Thymus (tissue), 11 donors: Measurements from ENCODE around the gene IL34. TPM values are rescaled to one million over a fixed set of nuclear protein-coding genes. Genes with fewer than 3 reads are reported as not detected.
"Not testable (repeated sequence)": the region's sequence is repeated elsewhere in the genome, so short reads cannot be mapped to it uniquely, and the experiment has no call there.

ENCODE experiments used
- DNase-seq, 9 donors: peaks; one replicate each; pipeline ENCODE4 v3.0.0-alpha.2; 2013; ENCODE audit warnings: low spot score in 9 of 9, low read depth in 6 of 9, missing footprints in 1 of 9
- H3K27ac ChIP-seq, 2 donors: one replicate each; pipeline ENCODE4 v1.5.1; 2013; ENCODE audit warnings: control low read depth in 1 of 2, low read depth in 1 of 2, low read length in 1 of 2, mild to moderate bottlenecking in 1 of 2, moderate library complexity in 1 of 2
- H3K27me3 ChIP-seq, 2 donors: one replicate each; pipeline ENCODE4 v1.5.1; 2013; ENCODE audit warnings: low read length in 1 of 2; ENCODE audit not compliant: control insufficient read depth in 2 of 2, insufficient read depth in 1 of 2
- H3K36me3 ChIP-seq, 2 donors: one replicate each; pipeline ENCODE4 v1.5.1; 2013; ENCODE audit warnings: low read length in 1 of 2, mild to moderate bottlenecking in 1 of 2, moderate library complexity in 1 of 2; ENCODE audit not compliant: control insufficient read depth in 2 of 2, insufficient read depth in 2 of 2
- H3K4me1 ChIP-seq, 2 donors: one replicate each; pipeline ENCODE4 v1.5.1; 2013; ENCODE audit warnings: low read length in 2 of 2; ENCODE audit not compliant: control insufficient read depth in 2 of 2, insufficient read depth in 2 of 2
- H3K4me3 ChIP-seq, 2 donors: one replicate each; pipeline ENCODE4 v1.5.1; 2013; ENCODE audit warnings: low read length in 2 of 2, control low read depth in 1 of 2, mild to moderate bottlenecking in 1 of 2
- H3K9me3 ChIP-seq, 2 donors: one replicate each; pipeline ENCODE4 v1.5.1; 2013; ENCODE audit warnings: low read length in 1 of 2, mild to moderate bottlenecking in 1 of 2; ENCODE audit not compliant: control insufficient read depth in 2 of 2, insufficient read depth in 1 of 2
- WGBS: extraction: QIAGEN DNeasy Blood & Tissue Kit; methylation state at CpG from one replicate; pipeline ENCODE4 v1.1.7; 2013; 5-methylcytosine and 5-hydroxymethylcytosine counted together
- polyA plus RNA-seq: library from polyadenylated mRNA; stranded (reverse); fragments of 200-250 nt; gene quantifications from one replicate; pipeline ENCODE4 v1.2.3, GENCODE V29; 2013
- total RNA-seq: library from RNA; stranded (reverse); fragments of 120-200 nt; gene quantifications from one replicate; pipeline ENCODE4 v1.2.4, GENCODE V29; 2013
- donor health status: healthy.

Gene IL34
- total and polyA plus RNA-seq, 2 donors = 4.7 to 10.1 TPM

- no peak for DNase-seq
- Histone ChIP-seq H3K4me1 (no peaks in the 10 kb centered on the region), H3K27me3 (no peaks in the 10 kb centered on the region), H3K4me3 (no peak overlapping the region), H3K27ac (no peak overlapping the region), H3K9me3 (no peaks in the 10 kb centered on the region), H3K36me3 (no peaks in the 10 kb centered on the region)
- WGBS = 94% methylated on average over 3 of the region's 3 CpGs
These were observed 18.7 kb upstream of the IL34 start for GRCh38 chr16:70627696-70628095.

DNA sequence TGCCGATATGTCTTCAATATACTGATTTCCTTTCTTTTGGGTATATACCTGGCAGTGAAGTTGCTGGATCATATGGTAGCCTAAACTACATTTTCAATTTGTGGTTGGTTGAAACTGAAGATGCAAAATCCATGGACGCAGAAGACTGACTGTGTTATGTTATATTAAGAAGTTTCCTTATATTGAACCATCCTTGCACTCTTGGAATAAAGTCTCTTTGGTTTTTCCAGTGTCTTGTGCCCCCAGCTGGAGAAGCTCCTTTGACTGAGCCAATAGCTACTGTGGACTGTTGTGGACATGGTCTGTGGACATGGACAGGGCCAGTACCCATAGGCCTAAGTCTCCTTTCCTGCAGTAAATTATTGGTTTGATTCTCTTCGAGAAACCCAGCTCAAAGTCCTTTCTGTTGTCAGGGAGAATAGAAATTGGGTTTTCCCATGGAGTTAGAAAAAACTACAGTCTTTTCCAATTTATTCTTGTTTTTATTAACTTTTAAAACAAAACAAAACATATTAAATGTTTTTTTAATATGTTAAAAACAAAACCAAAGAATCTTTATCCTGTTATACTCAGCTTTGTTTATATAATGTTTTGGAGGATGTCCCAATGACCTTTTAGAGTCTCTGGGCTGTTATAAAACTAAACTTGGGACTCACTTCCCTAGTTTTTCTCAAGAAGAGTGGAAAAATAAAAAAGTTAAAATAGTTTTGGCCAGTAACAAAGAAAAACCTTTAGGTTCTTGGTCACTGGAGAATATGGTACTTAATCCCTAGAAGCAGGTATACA lies 15.2 kb upstream of the IL34 start:
- no peak overlapping the region for H3K27ac ChIP-seq
- no peaks in the 10 kb centered on the region for H3K36me3 ChIP-seq
- no peak for DNase-seq
- H3K4me3 ChIP-seq = no peak overlapping the region
- 86% methylated on average over 3 of the region's 3 CpGs for WGBS
- H3K27me3 ChIP-seq = no peaks in the 10 kb centered on the region
- H3K9me3 ChIP-seq = no peaks in the 10 kb centered on the region
- no peaks in the 10 kb centered on the region for H3K4me1 ChIP-seq

GRCh38 chr16:70632273-70632672 lies 14.1 kb upstream of the IL34 start:
- DNase-seq = no peak
- Histone ChIP-seq H3K9me3 (no peaks in the 10 kb centered on the region), H3K27me3 (no peaks in the 10 kb centered on the region), H3K27ac (no peak overlapping the region), H3K4me3 (no peak overlapping the region), H3K4me1 (no peaks in the 10 kb centered on the region), H3K36me3 (no peaks in the 10 kb centered on the region)
- 98% methylated on average over 5 of the region's 5 CpGs for WGBS

GRCh38 chr16:70633617-70634016 lies 12.7 kb upstream of the IL34 start:
- H3K27ac ChIP-seq, H3K9me3 ChIP-seq, H3K27me3 ChIP-seq, H3K4me1 ChIP-seq, H3K36me3 ChIP-seq, DNase-seq, H3K4me3 ChIP-seq: not testable (repeated sequence)
- 90% methylated on average over 10 of the region's 10 CpGs for WGBS

- no peaks in the 10 kb centered on the region for H3K9me3 ChIP-seq
- H3K27ac ChIP-seq = no peak overlapping the region
- 95% methylated on average over 4 of the region's 4 CpGs for WGBS
- H3K27me3 ChIP-seq = no peaks in the 10 kb centered on the region
- no peaks in the 10 kb centered on the region for H3K4me1 ChIP-seq
- no peak for DNase-seq
- H3K4me3 ChIP-seq = no peak overlapping the region
- no peaks in the 10 kb centered on the region for H3K36me3 ChIP-seq
These were observed 11.5 kb upstream of the IL34 start for GRCh38 chr16:70634861-70635260.

GRCh38 chr16:70635336-70636016 lies 10.9 kb upstream of the IL34 start:
- Histone ChIP-seq H3K36me3 (no peaks in the 10 kb centered on the region), H3K4me3 (no peak overlapping the region), H3K27me3 (no peaks in the 10 kb centered on the region), H3K4me1 (no peaks in the 10 kb centered on the region), H3K27ac (no peak overlapping the region), H3K9me3 (no peaks in the 10 kb centered on the region)
- WGBS = 95% methylated on average over 5 of the region's 5 CpGs
- no peak for DNase-seq

- H3K36me3 ChIP-seq = no peaks in the 10 kb centered on the region
- no peak overlapping the region for H3K27ac ChIP-seq
- no peak for DNase-seq
- H3K27me3 ChIP-seq = no peaks in the 10 kb centered on the region
- 84% methylated on average over 18 of the region's 18 CpGs for WGBS
- H3K4me3 ChIP-seq = no peak overlapping the region
- H3K4me1 ChIP-seq = no peaks in the 10 kb centered on the region
- no peaks in the 10 kb centered on the region for H3K9me3 ChIP-seq
These were observed 7.3 kb upstream of the IL34 start for GRCh38 chr16:70638814-70639792.

DNA sequence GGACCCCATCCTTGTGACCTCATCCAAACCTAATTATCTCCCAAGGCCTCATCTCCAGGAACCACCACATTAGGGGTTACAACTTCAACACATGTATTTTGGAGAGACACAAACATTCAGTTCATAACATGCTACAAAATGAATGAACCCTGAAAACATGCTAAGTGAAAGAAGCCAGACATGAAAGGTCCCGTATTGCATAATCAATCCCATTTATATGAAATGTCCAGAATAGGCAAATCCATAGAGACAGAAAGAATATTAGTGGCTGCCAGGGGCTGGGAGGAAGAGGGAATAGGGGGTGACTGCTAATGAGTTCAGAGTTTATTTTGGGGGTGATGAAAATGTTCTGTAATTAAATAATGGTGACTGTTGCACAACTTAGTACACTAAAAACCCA lies 3.7 kb upstream of the IL34 start:
- Histone ChIP-seq H3K27me3 (no peaks in the 10 kb centered on the region), H3K9me3 (no peaks in the 10 kb centered on the region), H3K4me3 (no peak overlapping the region), H3K36me3 (no peaks in the 10 kb centered on the region), H3K27ac (no peak overlapping the region), H3K4me1 (no peaks in the 10 kb centered on the region)
- no peak for DNase-seq
- 97% methylated on average over 1 of the region's 1 CpG for WGBS

DNA sequence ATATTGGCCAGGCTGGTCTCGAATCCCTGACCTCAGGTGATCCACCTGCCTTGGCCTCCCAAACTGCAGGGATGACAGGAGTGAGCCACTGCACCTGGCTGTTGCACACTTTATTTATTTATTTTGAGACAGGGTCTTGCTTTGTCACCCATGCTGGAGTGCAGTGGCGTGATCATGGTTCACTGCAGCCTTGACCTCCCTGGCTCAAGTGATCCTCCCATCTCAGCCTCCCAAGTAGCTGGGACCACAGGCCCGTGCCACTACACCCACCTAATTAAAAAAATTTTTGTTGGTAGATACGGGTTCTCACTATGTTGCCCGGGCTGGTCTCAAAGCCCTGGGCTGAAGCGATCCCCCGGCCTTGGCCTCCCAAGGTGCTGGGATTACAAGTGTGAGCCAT lies 3.1 kb upstream of the IL34 start:
- WGBS = 81% methylated on average over 7 of the region's 7 CpGs
- not testable (repeated sequence) for DNase-seq, H3K4me1 ChIP-seq, H3K9me3 ChIP-seq, H3K36me3 ChIP-seq, H3K27ac ChIP-seq, H3K27me3 ChIP-seq, H3K4me3 ChIP-seq
